K562 treated with DMSO at 1 percent for 12 hours (cell line): ENCODE data around the gene SLC16A1. TPM values are rescaled to one million over a fixed set of nuclear protein-coding genes. Genes with fewer than 3 reads are reported as not detected.

Experiments used
- total RNA-seq: library from RNA; unstranded; fragments of 300-600 nt; gene quantifications from 2 replicates; pipeline ENCODE4 v1.2.3, GENCODE V29; 2022; ENCODE audit not compliant: insufficient read depth

SLC16A1 gene, protein sequence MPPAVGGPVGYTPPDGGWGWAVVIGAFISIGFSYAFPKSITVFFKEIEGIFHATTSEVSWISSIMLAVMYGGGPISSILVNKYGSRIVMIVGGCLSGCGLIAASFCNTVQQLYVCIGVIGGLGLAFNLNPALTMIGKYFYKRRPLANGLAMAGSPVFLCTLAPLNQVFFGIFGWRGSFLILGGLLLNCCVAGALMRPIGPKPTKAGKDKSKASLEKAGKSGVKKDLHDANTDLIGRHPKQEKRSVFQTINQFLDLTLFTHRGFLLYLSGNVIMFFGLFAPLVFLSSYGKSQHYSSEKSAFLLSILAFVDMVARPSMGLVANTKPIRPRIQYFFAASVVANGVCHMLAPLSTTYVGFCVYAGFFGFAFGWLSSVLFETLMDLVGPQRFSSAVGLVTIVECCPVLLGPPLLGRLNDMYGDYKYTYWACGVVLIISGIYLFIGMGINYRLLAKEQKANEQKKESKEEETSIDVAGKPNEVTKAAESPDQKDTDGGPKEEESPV
- 51.0 and 128 TPM in 2 replicates for total RNA-seq

DNA sequence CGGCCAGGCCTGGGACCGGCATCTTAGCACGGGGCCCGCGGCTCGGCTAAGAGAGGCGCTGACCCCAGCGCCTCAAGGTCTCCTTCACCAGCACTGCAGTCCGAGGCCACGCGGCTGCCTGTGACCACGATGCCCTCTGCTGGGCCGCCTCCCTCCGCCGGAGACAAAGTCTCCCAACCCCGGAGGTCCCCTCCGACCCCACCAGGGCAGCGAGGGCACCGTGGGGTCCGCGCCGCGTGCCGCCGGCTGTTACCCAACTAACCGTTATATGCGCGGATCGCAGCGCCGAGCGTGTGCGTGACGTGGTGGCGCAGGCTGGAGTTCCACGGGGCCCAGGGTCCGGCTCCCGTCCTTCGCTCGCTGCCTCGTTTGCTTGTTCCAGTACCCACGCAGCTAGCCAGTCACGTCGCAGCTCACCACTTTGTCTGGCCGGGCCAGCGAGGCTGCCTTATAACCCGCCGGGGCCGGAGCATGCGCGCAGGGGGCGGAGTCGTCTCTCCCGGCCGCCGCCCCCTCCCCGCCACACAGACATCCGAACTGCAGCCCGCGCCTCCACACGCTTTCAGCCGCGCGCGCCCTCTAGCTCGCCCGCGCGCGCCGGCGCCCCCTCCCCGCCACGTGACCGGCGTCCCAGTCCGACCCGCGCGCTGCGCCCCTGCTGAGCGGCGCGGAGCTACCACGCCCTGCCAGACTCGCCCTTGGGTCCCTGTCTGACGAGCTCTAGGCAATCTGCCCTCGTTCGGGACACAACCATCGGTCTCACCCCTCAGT, at the start of gene SLC16A1:
SLC16A1 (minus strand) TSS at position 424 of the 771 bp plus-strand sequence. CDS start 26,888 bp downstream, outside the sequence.

Other genes starting within 250 kb of the SLC16A1 start
- gene RHOC, start 249.1 kb downstream of the SLC16A1 start, total RNA-seq = 252 and 283 TPM in 2 replicates
- gene PPM1J, start 240.9 kb downstream of the SLC16A1 start, total RNA-seq = 1.2 and 1.9 TPM in 2 replicates
- gene LRIG2, start 117.0 kb upstream of the SLC16A1 start, total RNA-seq = 1.6 and 9.6 TPM in 2 replicates